ENCODE results near the gene SMAD9. TPM values are rescaled to one million over a fixed set of nuclear protein-coding genes. Genes with fewer than 3 reads are reported as not detected.

Gene SMAD9
- total and polyA plus RNA-seq, 2 of the 4 experiments (the other 2 are of a cell fraction): 3.2 to 4.8 TPM

GRCh38 chr13:36966404-36966803 lies 46.4 kb upstream of the SMAD9 start:
- Histone ChIP-seq H3K14ac (replicated peaks; ENCODE audit: low read depth, low read length) (peak overlapping the region; percentile 73; the same call in 1 of the 2 replicates), H3K4ac (ENCODE audit: low read depth, low read length) (peak overlapping the region; percentile 48), H4K8ac (ENCODE audit: low read depth in 2 of 2, low read length in 2 of 2) (no peak overlapping the region), H3K4me3 (ENCODE audit: insufficient read depth, low read depth, low read length) (no peak overlapping the region), H3K9me1 (ENCODE audit: insufficient read depth, low read length) (peaks cover 7% of the 10 kb centered on the region; the same call in 1 of the 2 replicates), H3K18ac (ENCODE audit: low read depth, low read length) (no peak overlapping the region), H2AK5ac (ENCODE audit: low read depth, low read length) (peak overlapping the region; percentile 75; the same call in 1 of the 2 replicates), H3K27me3 (ENCODE audit: control insufficient read depth, insufficient read depth, low read length) (no peaks in the 10 kb centered on the region), H3K36me3 (ENCODE audit: control insufficient read depth, insufficient read depth, low read length) (peaks cover 23% of the 10 kb centered on the region), H2AFZ (replicated peaks; ENCODE audit: low read length, poor library complexity) (no peak overlapping the region), H2AK9ac (replicated peaks; ENCODE audit: low read depth, low read length, poor library complexity) (no peak overlapping the region), H4K20me1 (ENCODE audit: insufficient read depth, low read length) (no peaks in the 10 kb centered on the region), H2BK20ac (ENCODE audit: low read depth, low read length) (0 out of 2 replicates have a peak overlapping the region, but pooled peaks have one; percentile 75), H3K56ac (ENCODE audit: extremely low read depth, insufficient read depth, low read length) (no peak overlapping the region), H2BK120ac (ENCODE audit: low read depth, low read length) (peak overlapping the region; percentile 27; the same call in 1 of the 2 replicates), H4K5ac (ENCODE audit: low read depth, low read length) (no peak overlapping the region), H2BK5ac (ENCODE audit: low read depth, low read length, poor library complexity, severe bottlenecking) (peak overlapping the region; percentile 50), H2BK15ac (ENCODE audit: low read depth, low read length) (peak overlapping the region; percentile 44; the same call in 1 of the 3 replicates), H3K4me1 (ENCODE audit: control insufficient read depth, insufficient read depth, low read length) (peaks cover 2% of the 10 kb centered on the region; the same call in 1 of the 2 replicates), H3K27ac (ENCODE audit: insufficient read depth, low read length) (no peak overlapping the region), H3K4me2 (ENCODE audit: low read depth, low read length) (no peak overlapping the region), H3K79me1 (ENCODE audit: low read depth in 1 of 2, low read length in 2 of 2) (peaks cover 4 to 13% of the 10 kb centered on the region in 2 experiments), H3K9ac (ENCODE audit: low read depth, low read length) (no peak overlapping the region), H3K23ac (ENCODE audit: low read depth, low read length) (no peak overlapping the region), H3K9me3 (ENCODE audit: control insufficient read depth, insufficient read depth, low read length) (no peaks in the 10 kb centered on the region), H4K91ac (ENCODE audit: insufficient read depth, low read depth, low read length) (peak overlapping the region; percentile 32; the same call in 1 of the 2 replicates)
- no peak for ATAC-seq (ENCODE audit: low read depth)
- in situ Hi-C loops (cut with MboI; ENCODE audit: low sequenced_read_pairs) (no loop called here), dilution Hi-C loops (cut with HindIII; ENCODE audit: low sequenced_read_pairs, unreplicated experiment) (no loop called here), intact Hi-C loops (cut with micrococcal nuclease) (no loop called here)
- BruUV-seq (replicated peaks): no TSS peak
- WGBS, 2 experiments (ENCODE audit: extremely low coverage in 2 of 2, insufficient read length in 1 of 2): no CpG with 5 or more reads among the region's 4 CpGs
- ChIA-PET POLR2A (ENCODE audit: unreplicated experiment) (interaction anchor here (0.6 kb wide), 1 partner anchor 260 kb away, joined by 3 read pairs; no protein-coding TSS in a partner anchor), CTCF (interaction anchor here (1.1 to 1.2 kb wide), 2 partner anchors 15 to 109 kb away, joined by 3 to 5 read pairs; no protein-coding TSS in a partner anchor)
- TF ChIP-seq POLR2A (IDR thresholded peaks at IDR 0.05; ENCODE audit: low read depth, low read length) (no peak), RCOR1 (IDR thresholded peaks at IDR 0.05; ENCODE audit: insufficient replicate concordance, low read length) (no peak), USF2 (IDR thresholded peaks at IDR 0.05; ENCODE audit: low read depth, low read length) (no peak), NFE2L2 (IDR thresholded peaks at IDR 0.05; ENCODE audit: low read depth, low read length) (no peak), CTCF (conservative IDR thresholded peaks at IDR 0.05; ENCODE audit: low read depth, low read length) (no peak), MAZ (IDR thresholded peaks at IDR 0.05; ENCODE audit: borderline replicate concordance, low read depth, low read length) (no peak), MAFK (IDR thresholded peaks at IDR 0.05; ENCODE audit: low read depth, low read length) (no peak), RAD21 (IDR thresholded peaks at IDR 0.05; ENCODE audit: low read length) (no peak), SMC3 (IDR thresholded peaks at IDR 0.05; ENCODE audit: low read depth, low read length) (no peak), ELK1 (IDR thresholded peaks at IDR 0.05; ENCODE audit: borderline replicate concordance, low read depth, low read length) (no peak), MXI1 (IDR thresholded peaks at IDR 0.05; ENCODE audit: borderline replicate concordance, low read depth, low read length) (no peak)
- DNase-seq: no peak
